Stimulated activated CD4-positive, alpha-beta T cell treated with anti-CD3 and anti-CD28 coated beads, TNF-alpha, amount 100 ng/mL, for 48 hours (primary cell): Measurements from ENCODE around the gene DUSP7.
A peak's percentile ranks its signal among the peaks of the same experiment; 100 is the strongest.

Experiments
- DNase-seq, 3 donors: peaks; one replicate each; pipeline ENCODE4 v3.0.0-alpha.2; 2020; ENCODE audit warnings: low read depth in 3 of 3

Gene DUSP7

DNA sequence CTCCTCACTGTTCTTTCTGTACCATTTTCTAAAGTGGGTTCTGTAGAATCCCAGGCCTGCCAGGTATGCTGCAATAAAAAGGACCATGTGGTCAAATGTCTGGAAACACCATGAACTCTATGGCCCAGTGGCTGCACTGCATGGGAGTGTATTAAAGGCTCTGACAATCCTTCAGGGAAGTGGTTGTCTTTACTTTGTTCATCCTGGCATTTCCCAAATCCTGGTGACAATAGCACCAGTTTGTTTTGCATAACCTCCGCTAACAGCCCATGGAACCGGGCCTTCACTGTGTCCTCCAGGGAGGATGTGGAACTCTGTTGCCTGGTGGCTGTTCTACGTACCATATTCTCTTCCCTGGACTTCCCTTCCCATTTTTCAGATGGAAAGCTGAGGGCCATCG is 11.2 kb upstream of the DUSP7 start:
- DNase-seq: no peak

DNA sequence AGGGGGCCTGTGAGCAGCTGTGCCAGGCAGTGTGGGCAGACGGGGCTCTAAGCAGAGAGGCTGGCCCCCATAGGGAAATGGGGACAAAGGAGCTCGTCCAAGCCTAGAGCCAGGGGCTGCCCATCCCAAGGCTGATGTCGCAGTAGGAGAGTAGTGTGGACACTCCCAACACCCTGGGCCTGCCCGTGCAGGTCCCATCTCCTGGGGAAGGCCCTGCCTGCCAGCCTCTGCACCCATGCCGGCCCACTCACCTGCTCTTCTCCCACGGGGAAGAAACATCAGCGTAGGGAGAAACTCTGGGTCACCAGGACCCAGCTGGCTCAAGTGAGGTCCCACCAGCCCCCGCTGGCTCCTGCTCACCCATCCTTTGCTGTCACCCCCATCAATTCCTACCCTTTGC is 10.7 kb upstream of the DUSP7 start:
- DNase-seq: no peak

DNA sequence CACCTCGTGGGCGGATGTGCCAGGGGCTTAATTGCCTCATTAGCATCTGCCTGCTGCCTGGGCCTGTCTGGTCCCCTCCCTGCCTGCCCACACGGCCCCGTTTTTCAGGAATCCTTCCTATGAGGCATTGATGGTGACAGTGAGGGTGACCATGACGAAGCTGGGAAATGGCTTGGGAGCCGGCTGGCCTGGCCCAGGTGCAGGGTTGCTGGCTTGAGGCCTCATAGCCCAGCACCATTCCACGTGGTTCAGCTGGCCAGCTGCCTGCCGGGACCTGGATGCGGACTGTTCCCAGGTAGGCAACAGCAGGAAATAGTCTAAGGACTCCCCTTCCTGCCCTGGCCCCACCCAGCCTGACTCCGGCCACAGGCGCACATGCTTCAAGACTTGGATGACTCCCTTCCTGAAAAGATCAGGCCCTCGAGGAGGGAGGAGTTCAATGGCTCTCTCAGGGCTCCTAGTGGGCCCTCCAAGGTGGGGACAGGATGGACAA is 8.9 kb upstream of the DUSP7 start:
- no peak for DNase-seq

DNA sequence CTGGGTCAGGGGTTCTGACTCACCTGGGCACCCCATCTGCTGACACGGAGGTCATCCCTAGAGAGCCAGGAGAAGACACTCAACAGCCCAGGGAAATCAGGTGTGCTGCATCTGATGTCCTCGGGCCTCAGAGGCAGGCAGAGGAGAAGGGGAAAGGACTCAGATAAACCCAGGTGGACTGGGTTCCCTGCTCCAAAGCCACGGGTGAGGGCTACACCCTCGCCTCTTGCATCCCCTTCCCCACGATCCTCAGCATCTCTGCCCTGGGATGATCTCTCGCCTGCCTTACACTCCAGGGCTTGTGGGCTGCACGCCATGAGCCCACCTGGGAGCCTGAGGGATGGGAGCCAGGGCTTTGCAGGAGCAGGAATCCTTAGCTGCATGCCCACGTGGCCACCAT is 8.2 kb upstream of the DUSP7 start:
- DNase-seq: no peak

GRCh38 chr3:52063026-52063723 is 6.8 kb upstream of the DUSP7 start:
- DNase-seq: no peak

DNA sequence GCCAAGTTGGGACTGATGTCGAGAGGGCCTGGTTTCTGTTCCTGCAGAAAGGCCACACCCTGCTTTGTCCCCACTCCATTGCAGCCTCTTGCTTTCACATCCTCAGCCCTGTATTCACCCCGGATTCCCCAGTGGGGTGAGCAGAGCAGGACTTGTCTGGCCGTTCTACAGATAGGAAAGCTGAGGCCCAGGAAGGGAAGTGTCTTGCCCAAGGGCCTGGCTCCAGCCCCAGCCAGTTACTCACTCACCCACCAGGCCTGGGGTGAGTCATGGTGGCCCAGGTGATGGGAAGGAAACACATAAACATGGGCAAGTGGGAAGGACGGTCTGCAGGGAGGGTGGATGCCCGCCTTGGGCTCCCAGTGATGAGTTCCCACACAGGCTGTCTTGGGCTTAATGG is 6.1 kb upstream of the DUSP7 start:
- no peak for DNase-seq

GRCh38 chr3:52061121-52061910 is 4.9 kb upstream of the DUSP7 start:
- DNase-seq: no peak

DNA sequence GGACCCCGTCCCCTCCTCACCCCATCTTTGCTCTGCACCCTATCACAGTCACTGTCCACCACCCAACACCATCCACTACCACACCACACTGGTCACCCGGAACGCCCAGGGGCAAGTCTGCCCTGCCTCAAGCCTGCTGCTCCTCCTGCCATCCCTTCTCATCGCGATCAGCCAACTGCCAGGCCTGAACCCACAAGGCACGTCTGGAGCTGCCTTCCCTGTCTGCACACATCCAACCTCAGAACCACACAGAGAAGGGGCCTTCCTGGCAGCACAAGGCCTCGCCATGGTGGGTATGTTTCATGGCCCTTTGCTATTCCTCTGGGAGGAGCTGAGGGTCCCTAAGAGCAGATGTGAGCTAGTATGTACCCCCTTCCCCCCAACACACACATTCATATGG is 3.4 kb upstream of the DUSP7 start:
- DNase-seq: no peak

- no peak for DNase-seq
These were observed 1.6 kb upstream of the DUSP7 start for GRCh38 chr3:52057812-52058495.

GRCh38 chr3:52056968-52057811 is 819 bp upstream of the DUSP7 start:
- peak; percentile 97 to 100 (median 98) for DNase-seq

DNA sequence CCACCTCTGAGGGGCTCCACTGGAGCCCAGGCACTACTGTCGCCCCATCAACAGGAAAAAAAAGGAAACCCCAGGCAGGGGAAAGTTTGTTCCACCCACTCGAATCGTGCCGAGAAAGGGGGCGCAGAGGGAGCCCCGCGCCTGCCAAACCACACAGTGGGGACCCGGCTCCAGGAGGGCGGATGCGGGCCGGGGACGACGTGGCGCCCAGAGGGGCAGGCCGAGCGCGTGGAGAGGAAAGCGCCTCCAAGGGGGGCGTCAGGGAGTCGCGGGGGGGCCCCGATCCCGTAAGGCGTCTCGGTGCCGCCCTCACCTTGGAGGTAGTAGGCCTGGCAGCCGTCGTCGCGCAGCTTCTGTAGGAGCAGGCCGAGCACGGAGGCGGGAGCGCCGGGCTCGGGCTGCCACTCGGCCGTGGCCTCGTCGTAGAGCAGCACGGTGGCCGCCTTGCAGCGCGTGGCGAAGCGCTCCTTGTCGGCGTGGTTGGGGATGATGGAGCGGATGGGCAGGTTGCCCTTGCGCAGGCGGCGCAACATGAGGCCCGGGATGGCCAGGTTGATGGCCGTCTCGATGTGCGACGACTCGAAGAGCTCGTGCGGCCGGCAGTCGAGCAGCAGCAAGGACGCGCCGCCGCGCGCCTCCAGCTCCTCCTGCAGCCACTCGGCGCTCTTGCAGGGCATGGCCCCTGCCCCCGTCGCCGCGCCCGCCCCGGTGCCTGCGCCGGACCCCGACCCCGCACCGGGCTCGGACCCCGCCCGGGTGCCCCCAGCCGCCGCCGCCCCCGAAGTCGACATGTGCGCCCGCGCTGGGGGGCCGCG is 627 bp downstream of the DUSP7 start:
- DNase-seq: peak; percentile 14 to 41 (median 15)

DNA sequence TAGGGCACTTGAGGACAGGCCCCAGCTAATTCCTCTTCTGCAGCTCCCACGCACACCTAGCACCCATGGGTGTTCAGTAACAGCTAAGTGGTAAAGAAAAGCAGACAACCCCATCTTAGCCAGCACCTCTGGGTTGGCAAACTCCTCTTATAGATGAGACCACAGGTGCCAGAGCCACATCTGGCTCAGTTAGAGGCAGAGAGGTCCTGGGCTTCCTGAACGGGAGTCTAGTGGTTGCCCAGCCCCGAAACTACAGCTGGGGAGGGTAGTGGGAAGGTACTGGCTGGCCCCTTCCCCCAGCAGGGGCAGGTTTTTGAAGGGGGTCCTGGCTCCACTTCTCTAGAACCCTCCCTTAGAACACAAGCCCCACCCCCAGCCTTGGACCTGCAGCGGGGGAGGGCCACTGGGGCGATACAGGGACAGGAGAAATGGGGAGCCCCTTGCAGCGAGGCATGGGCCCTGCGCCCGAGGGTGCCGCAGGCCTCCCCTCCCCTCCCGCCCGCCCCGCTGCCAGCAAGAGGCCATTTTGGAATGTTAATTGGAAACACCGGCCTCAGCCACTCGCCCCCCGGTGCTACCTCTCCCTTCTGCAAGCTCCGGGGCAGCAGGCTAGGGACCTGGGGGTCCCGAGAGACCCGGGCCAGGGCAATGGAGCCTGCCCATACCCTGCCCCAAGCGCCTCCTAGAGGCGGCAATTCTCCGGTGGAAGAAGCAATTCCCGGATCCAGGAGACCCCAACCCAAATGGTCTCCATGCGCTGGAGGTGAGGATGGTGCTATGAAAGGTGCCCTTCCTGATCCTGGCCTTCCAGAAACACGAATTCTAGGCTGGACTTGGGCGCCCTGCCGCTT is 1.5 kb downstream of the DUSP7 start:
- DNase-seq: no peak

- peak in 1 of 3 donors; percentile 39 for DNase-seq
These were observed 2.8 kb downstream of the DUSP7 start for GRCh38 chr3:52053307-52054304.

- DNase-seq: peak in 2 of 3 donors; percentile 17 to 19
These were observed 3.5 kb downstream of the DUSP7 start for GRCh38 chr3:52052831-52053306.

DNA sequence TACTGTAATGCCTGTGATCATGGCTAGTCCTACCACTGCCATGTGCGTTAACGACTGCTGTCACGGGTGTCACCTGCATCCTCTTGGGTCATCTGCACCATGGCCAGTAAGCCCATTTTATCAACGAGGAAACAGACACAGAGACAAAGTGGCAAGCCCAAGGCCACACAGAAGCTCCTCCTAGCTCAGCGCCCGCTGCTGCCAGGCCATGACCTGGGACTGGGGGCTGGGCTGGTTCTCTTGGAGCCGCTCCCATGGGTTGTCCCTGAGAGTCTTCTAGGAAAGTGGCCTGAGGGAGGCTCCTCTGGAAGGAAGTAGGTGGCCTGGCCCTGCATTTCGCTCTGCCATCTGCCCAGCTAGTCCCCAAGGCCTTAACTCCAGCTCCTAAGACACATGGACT is 4.9 kb downstream of the DUSP7 start:
- DNase-seq: no peak

GRCh38 chr3:52050571-52050970 is 5.8 kb downstream of the DUSP7 start:
- DNase-seq: no peak

DNA sequence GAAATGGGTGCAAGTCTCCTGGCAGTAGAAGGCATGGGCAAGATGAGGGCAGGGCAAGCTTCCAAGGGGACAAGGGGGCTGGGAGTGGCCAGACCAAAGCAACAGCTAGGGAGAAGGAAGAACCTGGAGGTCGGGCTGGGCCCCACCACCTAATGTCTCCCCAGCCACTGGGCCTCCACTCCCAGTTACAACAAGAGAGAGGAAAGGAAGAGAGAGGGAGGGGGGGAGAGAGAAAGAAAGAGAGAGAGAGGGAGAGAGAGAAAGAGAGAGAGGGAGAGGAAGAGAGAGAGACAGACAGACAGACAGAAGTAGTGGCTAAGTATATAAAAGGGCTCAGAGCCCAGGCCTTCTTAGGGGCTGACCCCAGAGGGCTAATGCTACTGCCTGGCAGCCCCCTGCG is 6.9 kb downstream of the DUSP7 start:
- DNase-seq: no peak

GRCh38 chr3:52047295-52047960 is 8.9 kb downstream of the DUSP7 start:
- no peak for DNase-seq
